Measurements from ENCODE around the gene MS4A13.
"Not testable (repeated sequence)": the region's sequence is repeated elsewhere in the genome, so short reads cannot be mapped to it uniquely, and the experiment has no call there.

MS4A13 gene

DNA sequence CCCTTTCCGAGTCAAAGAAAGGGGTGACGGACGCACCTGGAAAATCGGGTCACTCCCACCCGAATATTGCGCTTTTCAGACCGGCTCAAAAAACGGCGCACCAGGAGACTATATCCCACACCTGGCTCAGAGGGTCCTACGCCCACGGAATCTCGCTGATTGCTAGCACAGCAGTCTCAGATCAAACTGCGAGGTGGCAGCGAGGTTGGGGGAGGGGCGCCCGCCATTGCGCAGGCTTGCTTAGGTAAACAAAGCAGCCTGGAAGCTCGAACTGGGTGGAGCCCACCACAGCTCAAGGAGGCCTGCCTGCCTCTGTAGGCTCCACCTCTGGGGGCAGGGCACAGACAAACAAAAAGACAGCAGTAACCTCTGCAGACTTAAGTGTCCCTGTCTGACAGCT, 17.2 kb downstream of the MS4A13 start:
- DNase-seq = not testable (repeated sequence)

DNA sequence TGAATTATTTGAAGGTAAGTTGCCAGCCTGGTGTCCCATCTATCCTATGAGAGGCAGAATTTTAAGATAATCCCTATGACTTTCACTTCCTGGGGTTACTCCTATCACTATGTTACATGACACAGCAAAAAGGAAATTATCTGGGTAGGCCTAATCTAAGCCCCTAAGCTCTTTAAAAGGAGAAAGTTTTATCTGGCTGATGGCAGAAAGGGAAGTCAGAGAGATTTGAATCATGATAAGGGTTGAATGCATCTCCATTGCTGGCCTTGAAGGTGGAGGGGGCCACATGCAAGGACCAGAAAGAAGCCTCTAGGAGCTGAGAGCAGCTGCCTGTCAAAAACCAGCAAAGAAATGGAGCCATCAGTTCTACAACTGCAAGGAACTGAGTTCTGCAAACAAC, 23.4 kb downstream of the MS4A13 start:
- not testable (repeated sequence) for DNase-seq

DNA sequence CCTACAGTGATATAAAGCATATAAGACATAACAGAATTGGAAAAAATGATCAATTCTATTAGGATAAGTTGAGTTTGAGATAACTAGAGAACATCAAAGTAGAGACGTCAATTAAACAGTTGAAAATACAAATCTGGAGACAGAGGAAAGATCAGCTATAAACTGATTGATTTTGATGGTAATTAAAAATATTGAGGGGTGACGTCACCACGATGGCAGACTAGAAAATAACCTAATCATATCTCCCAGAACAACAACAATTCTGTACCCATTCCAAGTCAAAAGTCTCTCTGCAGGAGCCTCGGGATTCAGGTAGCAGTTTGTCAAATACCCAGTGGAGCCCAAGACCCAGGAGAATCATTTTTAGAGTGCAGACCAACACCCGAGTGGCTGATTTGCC, 28.9 kb downstream of the MS4A13 start:
- no peak for DNase-seq

DNA sequence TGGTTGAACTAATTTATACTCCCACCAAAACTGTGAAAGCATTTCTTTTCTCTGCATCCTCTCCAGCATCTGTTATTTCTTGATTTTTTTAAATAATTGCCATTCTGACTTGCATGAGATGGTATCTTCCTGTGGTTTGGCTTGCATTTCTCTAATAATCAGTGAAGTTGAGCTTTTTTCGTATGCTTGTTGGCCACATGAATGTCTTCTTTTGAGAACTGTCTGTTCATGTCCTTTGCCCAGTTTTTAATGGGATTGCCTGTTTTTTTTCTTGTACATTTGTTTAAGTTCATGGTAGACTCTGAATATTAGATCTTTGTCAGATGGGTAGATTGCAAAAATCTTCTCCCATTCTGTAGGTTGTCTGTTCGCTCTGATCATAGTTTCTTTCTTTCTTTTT, 46.1 kb downstream of the MS4A13 start:
- DNase-seq = no peak

DNA sequence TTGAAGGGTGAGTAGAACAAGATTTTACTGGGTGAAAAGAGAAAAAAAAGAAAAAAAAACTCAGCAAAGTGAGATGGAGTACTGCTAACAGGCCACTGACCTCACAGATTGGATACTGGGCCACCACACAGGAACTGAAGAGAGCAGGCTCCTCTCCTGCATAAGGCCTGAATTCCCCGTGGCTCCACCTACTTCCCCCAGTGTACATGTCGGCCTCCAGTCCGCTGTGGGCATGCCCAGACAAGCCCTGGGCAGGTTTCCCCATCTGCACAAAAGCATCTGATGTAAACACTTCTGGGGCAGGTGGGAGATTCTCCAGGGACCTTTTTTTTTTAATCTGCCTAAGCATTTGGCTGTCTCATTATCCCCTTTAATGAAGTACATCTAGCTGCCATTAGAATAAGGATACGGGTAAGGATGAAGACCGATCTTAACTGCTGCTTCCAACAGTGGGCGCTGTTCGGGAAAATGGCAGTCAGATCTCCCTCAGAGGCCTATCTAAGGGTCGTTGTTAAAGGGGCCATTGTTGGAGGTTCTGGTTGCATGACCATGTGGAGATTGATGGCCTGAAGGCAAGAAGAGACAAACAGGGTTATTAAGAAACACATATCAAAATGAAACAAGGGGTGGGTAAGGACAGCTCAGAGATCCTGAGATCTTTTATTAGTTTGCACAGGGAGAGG, 48.5 kb downstream of the MS4A13 start:
- no peak for DNase-seq

DNA sequence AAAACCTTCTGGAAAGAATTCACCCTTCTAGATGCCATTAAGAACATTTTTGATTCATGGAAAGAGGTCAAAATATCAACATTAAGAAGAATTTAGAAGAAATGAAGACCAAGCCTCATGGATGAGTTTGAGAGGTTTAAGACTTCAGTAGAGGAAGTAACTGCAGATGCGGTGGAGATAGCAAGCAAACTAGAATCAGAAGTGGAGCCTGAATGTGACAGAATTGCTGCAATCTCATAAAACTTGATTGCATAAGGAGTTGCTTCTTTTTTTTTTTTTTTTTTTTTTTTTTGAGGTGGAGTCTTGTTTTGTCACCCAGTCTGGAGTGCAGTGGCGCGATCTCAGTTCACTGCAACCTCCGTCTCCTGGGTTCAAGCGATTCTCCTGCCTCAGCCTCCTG, 51.6 kb downstream of the MS4A13 start:
- no peak for DNase-seq

DNA sequence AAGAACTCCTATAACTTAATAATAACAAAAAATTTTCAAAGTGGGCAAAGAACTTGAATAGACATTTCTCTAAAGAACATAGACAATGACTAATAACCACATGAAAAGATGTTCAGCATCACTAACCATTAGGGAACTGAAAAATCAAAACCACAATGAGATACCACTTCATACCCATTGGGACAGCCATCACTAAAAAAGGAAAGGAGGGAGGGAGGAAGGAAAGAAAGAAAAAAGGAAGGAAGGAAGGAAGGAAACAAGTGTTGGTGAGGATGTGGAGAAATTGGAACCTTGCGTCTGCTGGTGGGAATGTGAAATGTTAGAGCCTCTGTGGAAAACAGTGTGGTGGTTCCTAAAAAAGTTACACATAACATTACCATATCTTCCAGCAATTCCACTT, 55.8 kb downstream of the MS4A13 start:
- DNase-seq = no peak

DNA sequence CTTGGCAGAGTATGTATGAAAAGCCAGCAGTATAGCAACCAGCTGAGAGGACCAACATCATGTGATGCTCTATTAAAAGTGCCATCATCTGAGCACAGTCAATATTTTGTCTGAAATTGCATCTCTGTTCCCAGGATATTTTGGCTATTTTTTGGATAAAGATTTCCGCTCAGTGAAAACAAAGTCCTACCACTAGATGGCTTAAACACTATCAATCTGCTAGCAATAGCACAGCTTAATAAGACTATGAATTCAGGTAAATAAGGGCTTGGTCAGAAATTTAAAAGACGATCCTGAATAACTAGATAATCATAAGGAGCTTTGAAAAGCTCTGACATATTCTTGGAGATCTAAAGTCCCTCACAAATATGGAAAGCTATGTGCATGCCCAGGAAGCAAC, 74.4 kb downstream of the MS4A13 start:
- DNase-seq = no peak

Measured in NCI-H226 (cell line).